H1 (cell line): Measurements from ENCODE around the gene GNAI1. TPM values are rescaled to one million over a fixed set of nuclear protein-coding genes. Genes with fewer than 3 reads are reported as not detected.

ENCODE experiments used
- ASH2L ChIP-seq: fragments of 200-600, 300-600 bp; sonication (generic); IDR thresholded peaks from one replicate; pipeline ENCODE4 v1.7.1; 2017; ENCODE audit warnings: low read length
- HDAC6 ChIP-seq: IDR thresholded peaks from one replicate; pipeline ENCODE4 v1.7.1; 2012; ENCODE audit warnings: low read depth, mild to moderate bottlenecking, inconsistent platforms, low read length, moderate library complexity
- RAD21 ChIP-seq, 2 experiments: IDR thresholded peaks in 1 of 2; conservative IDR thresholded peaks in 1 of 2; 2 replicates each; pipeline ENCODE4 v1.6.1; 2011; ENCODE audit warnings: low read depth in 2 of 2, low read length in 2 of 2, improper control_type of control experiment in 1 of 2, inconsistent platforms in 1 of 2, mild to moderate bottlenecking in 1 of 2, moderate library complexity in 1 of 2
- RBBP5 ChIP-seq: IDR thresholded peaks from 2 replicates; pipeline ENCODE4 v1.7.1; 2012; ENCODE audit warnings: low read depth, mild to moderate bottlenecking, inconsistent platforms, low read length, moderate library complexity, borderline replicate concordance
- polyA plus RNA-seq, 7 experiments: library from polyadenylated mRNA; depleted of rRNA in 3 of 7; stranded (reverse) in 5 of 7; unstranded in 2 of 7; fragments of >200 nt in 5 of 7; fragments of 200-250 nt in 2 of 7; gene quantifications; 1 replicate in 5 of 7; 2 replicates in 1 of 7; 4 replicates in 1 of 7; pipeline versions ENCODE4 v1.2.1 to v1.2.3, GENCODE V29; 2011 to 2013; ENCODE audit warnings: missing spikeins in 2 of 7, mixed read lengths in 2 of 7
- total RNA-seq: library from RNA; stranded (reverse); fragmentation: NEBNext Ultra II Directional; extraction: Animal tissue kit (Norgen Biotek cat#: 25700); gene quantifications from 2 replicates; pipeline ENCODE4 v1.2.1, GENCODE V29; 2021
- TF ChIP-seq, protein P1 (sequence below), 3 experiments: IDR thresholded peaks; 1 replicate in 2 of 3; 2 replicates in 1 of 3; pipeline versions ENCODE4 v1.5.1 to v1.6.1; 2011; ENCODE audit warnings: low read length in 3 of 3, mild to moderate bottlenecking in 3 of 3, inconsistent platforms in 2 of 3, low read depth in 1 of 3, moderate library complexity in 1 of 3; ENCODE audit not compliant: insufficient read depth in 1 of 3; ENCODE audit errors: control extremely low read depth in 1 of 3

Gene GNAI1
- total and polyA plus RNA-seq, 2 of the 8 experiments (the other 6 are each of a cell fraction or from before 2014, with no cell fraction given) = 8.0 to 29.5 TPM

DNA sequence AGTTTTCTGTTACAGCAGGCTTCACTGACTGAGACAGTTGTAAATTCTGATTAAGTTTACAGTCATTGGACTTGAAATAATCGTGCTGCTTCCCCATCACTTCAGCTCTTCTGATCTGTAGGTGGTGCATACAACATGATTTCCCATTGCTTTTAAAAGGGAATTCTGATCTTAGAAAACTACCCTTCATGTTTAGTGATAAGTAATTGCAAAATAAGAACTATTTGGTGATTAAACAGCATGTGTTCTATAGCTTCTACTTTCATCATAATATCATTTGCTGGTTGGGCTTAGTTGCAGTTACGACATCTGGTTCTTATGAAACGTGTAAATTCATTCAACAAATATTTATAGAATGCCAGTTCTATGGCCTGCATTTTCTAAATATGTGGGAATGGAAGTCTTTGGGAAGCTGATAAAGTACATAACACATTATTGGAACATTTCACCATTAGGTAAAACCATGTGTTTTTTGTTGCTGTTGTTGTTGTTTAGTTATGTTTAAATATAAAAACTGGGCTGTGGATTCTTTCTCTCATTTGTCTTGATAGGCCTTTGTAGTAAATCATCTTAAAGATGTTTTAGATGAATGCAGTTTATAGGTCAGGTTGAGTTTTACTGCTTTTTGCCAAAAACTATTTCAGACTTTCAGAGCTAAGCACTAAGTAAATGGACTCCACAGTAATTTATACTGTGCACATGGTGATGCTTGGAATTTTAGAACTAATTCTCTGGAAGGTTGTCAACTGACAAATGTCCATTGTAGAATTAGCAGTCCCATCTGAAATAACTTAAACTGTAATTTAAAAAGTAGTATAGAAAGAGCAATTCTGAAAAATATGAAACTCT, 13.1 kb downstream of the GNAI1 start (continued):
- TF ChIP-seq, protein P1, sequence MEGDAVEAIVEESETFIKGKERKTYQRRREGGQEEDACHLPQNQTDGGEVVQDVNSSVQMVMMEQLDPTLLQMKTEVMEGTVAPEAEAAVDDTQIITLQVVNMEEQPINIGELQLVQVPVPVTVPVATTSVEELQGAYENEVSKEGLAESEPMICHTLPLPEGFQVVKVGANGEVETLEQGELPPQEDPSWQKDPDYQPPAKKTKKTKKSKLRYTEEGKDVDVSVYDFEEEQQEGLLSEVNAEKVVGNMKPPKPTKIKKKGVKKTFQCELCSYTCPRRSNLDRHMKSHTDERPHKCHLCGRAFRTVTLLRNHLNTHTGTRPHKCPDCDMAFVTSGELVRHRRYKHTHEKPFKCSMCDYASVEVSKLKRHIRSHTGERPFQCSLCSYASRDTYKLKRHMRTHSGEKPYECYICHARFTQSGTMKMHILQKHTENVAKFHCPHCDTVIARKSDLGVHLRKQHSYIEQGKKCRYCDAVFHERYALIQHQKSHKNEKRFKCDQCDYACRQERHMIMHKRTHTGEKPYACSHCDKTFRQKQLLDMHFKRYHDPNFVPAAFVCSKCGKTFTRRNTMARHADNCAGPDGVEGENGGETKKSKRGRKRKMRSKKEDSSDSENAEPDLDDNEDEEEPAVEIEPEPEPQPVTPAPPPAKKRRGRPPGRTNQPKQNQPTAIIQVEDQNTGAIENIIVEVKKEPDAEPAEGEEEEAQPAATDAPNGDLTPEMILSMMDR (IDR thresholded peaks at IDR 0.05; ENCODE audit: control extremely low read depth in 1 of 3, insufficient read depth in 1 of 3, low read depth in 1 of 3, low read length in 3 of 3) = no peak
- TF ChIP-seq RAD21 (IDR thresholded peaks at IDR 0.05 in 1 of 2, conservative IDR thresholded peaks at IDR 0.05 in 1 of 2; ENCODE audit: low read depth in 2 of 2, low read length in 2 of 2) (no peak), RBBP5 (no peak), ASH2L (no peak), HDAC6 (no peak)
